OCI-LY1 (cell line): Measurements from ENCODE around the gene USP34.

Source experiments
- CTCF ChIP-seq: fragments of 200-600 bp; sonication (generic), shearing (Covaris generic); IDR thresholded peaks from 2 replicates; pipeline ENCODE4 v1.5.1; 2017; ENCODE audit warnings: mild to moderate bottlenecking, antibody characterized with exemption, low read length, moderate library complexity, mixed read lengths
- EZH2 ChIP-seq: fragments of 200-600 bp; sonication (generic), shearing (Covaris generic); IDR thresholded peaks from 2 replicates; pipeline ENCODE4 v1.8.0; 2017; ENCODE audit warnings: borderline replicate concordance, mixed run types, mild to moderate bottlenecking, antibody characterized with exemption, low read length, moderate library complexity, mixed read lengths

GRCh38 chr2:61356958-61357350 lies 113.9 kb downstream of the USP34 start:
- TF ChIP-seq EZH2 (no peak), CTCF (no peak)
